Measurements from ENCODE around the gene INPP5A.
"Not testable (repeated sequence)": the region's sequence is repeated elsewhere in the genome, so short reads cannot be mapped to it uniquely, and the experiment has no call there.

The INPP5A gene

DNA sequence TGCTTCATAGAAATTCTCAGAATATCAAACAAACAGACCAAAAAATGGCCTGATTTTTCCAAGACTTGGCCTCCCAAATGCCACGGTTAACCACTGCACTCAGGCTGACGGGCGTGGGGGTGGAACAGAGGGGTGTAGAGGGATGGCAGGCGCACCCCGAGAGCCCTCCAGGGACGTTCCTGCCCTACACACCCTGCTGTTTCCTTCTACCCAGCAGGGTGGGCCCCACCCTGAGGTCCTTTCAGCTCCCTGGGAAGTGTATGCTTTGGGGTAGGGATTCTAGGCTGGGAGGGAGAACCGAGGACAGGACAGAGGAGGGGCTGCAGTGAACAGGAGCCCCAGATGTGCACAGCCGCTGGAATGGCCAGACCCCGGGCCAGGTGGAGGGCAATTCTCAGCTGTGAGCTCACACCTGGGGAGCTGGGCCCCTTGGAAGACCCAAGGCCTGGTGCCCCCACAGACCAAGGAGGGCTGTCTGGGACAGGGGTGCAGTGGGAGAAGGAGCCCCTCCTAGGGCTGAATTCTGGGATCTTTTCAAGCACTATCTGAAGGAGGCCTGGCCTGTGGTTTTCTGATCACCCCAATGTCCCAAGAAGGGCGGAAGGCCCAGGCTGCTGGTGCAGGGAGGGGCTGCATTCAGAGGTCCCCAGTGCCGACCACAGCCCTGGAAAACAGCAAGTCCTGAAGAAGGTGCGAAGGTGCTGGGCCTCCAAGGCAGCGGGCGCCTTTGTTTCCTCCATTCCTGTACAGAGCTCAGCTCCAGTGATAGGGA lies 32.9 kb upstream of the INPP5A start:
- DNase-seq, result no peak

DNA sequence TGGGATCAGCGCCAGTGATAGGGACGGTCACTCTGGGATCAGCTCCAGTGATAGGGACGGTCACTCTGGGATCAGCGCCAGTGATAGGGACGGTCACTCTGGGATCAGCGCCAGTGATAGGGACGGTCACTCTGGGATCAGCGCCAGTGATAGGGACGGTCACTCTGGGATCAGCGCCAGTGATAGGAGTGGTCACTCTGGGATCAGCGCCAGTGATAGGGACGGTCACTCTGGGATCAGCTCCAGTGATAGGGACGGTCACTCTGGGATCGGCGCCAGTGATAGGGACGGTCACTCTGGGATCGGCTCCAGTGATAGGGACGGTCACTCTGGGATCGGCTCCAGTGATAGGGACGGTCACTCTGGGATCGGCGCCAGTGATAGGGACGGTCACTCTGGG lies 32.0 kb upstream of the INPP5A start:
- not testable (repeated sequence) for DNase-seq

DNA sequence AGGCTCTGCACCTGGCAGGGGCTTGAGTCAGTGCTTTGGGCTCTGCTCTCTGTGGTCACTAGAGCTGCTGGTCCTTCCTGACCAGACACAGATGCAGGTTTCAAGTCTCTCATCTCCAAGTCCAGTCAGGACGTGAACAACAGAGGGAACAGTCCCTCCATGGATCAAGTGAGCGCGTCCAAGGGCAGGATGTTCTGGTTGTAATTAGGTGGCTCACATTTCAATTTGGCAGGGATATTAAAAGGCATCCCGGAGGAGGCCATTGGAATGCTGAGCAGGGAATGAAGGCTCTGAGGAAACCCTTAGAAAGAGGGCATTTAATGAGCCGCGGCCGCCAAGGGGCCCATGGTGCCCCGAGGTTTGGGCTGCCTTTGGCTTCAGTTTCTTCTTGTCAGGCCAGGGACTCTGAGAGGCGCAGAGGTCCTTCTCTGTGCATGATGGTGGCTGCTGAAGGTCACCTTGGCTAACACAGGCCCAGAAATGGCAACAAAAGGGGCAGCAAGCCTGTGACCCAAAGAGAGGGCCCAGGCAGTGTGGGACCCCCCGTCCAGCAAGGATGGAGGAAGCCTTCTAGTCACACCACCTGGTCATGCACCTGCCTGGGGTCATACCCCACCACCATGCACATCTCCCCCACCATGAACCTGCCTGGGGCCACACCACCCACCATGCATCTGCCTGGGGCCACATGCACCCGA lies 30.7 kb upstream of the INPP5A start:
- DNase-seq, result no peak

DNA sequence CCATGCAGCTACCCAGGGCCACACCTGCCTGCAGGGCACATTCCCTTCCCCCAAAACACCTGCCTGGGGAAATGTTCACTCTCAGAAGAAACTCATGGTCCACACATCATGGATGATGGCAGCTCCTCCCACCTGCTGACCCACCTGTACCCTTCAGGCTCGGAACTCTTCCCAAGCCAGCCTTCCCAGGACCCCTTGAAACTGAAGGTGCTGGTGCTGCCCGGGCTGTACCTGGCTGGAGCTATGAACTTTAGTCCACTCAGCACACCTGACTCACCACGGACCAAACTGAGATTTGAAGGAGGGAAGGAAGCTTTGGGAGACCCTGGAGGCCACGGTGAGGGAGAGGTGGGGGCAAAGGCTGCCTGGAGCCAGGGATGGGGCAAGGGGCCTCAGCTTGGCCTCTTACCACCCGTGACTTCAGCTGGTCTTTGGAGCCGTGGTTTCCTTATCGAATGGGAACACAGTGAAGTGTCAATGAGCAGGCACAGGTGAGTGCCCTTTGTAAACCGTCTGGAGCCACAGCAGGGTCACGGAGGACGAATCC lies 30.1 kb upstream of the INPP5A start:
- no peak for DNase-seq

DNA sequence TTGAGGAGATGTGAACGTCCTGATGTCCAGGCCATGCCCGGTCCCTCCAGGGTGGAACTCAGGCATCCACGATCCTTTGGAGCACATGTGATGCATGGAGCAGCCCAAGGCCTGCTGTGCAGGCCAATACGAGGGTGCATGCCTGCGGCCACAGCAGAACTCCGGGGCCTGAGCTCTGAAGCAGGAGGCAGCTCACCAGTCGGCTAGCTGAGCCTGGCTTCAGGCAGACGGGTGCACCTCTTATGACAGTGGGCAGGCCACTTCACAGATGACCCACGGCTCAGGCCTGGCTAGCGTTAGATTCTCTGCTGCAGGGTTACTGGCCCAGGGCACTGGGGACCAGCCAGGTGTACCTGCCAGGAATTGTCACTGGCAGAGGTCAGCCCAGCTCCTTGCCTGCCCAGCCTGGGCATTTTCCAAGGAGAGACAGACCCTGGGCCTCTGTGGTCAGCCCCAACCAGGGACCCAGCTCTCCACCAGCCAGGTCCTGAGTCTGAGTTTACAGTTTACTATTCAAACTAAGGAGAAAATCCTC lies 29.6 kb upstream of the INPP5A start:
- no peak for DNase-seq

DNA sequence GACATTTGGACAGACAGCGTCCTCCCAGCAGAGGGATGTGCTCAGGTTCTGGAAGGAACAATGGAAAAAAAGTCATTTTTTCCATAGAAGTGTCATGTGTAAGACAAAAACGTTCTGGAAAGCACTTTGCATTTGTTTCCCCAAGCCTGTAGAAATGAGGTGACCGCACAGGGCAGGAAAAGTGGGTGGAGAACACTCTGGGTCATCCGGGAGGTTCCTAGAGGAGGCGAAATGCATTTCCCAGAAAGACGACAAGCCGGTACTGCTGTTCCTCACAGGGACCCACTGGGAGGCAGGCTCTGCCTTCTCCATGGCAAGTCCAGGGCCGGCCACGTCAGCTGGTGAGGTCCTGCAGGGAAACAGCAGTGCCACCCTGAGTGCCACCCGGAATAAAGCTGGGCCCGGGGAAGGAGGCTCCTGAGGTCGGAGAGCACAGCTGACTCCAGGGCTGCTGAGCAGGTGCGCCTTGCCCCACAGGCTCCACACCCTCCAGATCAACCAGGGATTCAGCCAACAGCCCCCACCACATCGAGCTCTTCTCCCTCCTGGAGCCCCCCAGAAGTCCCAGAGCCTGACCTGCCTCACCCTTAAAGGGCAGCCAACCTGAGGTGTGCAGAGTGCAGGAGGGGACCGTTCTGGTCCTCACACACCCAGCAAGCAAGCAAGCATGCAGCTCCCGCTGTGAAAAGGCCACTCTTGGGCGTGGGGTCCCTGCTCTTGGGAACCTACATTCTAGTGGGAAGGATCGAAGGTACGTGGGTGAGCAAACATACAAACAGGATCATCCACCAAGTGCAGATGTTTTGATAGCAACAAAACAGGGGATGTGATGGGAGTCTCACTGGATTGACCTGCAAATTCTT lies 28.8 kb upstream of the INPP5A start:
- no peak for DNase-seq

DNA sequence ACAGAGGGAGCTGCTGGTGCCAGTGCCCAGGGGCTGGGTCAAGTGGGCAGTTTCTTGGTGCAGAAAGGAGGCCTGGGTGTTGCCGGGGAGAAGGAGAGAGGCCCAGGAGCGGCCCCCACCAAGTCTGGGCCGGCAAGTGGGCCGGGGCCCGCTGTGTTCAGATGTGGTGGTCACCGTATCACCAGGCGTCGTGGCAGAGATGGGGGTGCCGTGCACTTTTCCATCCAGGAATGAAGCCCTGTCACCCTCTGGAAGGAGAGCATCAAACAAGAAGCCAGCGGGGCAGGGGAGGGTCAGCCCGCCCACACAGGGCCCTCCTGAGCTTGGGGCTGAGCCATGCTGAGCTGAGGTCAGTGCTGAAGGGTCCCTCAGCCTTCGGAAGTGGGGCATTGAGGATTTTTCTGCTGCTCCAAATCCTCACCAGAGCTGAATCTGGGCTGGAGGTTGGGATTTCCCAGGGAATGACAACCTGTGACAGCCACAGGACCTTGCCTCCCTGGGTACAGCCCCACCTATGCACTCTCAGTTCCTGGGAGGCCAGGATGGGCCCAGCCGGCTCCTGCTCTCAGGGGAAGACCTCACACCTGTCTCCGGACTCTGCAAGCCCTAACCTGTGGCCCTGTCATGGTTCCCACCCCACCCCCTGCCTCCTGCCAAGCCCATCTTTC lies 27.9 kb upstream of the INPP5A start:
- DNase-seq, result no peak

DNA sequence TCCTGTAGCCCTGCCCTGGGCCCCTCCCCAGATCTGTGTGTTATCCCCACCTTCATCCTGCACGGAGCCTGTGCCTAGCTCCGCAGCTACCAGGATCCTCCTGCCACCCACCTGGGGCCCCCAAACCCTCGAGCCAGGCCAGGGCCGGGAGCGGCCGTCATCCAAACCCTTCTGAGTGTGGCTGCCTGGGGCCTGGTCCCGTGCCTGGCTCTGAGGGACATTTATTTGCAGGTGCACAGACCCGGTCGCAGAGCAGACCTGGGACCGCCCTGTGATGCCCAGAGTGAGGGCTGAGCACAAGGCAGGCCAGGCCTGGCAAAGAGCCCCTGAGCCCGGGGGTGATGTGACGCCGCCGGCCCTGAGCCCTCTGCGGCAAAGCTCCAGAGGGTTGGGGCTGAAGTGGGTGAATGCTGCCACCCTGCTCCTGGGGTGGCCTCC lies 27.4 kb upstream of the INPP5A start:
- no peak for DNase-seq

DNA sequence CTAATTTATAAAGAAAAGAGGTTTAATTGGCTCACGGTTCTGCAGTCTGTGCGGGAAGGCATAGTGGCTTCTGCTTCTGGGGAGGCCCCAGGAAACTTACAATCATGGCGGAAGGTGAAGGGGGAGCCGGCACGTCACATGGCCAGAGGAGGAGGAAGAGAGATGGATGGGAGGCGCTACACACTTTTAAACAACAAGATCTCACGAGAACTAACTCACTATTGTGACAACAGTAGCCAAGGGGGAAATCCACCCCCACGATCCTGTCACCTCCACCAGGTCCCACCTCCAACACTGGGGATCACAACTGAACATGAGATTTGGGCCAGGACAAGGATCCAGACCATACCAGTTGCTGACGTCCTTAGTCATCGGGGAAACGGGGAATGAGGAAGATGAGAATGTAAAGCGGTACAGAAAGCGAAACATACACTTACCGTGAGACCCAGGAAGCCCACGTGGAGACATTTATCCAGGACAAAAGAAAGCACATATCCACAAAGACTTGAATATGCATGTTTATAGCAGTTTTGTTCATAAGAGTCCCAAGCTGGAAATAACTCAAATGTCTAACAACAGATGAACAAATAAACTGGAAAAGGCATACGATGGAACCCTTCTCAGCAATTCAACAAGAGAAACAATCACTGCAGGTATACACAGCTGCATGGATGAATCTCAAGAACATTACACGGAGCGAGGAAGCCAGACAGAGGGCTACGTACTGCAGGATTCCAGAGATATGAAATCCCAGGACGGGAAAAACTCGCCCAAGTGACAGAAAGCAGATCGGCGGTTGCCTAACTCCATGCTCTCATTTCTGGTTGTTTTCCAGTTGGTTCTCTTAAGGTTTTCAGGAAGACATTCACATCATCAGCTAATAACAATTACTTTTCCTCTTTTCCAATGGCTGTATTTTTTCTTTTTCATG lies 26.2 kb upstream of the INPP5A start:
- DNase-seq, result no peak

DNA sequence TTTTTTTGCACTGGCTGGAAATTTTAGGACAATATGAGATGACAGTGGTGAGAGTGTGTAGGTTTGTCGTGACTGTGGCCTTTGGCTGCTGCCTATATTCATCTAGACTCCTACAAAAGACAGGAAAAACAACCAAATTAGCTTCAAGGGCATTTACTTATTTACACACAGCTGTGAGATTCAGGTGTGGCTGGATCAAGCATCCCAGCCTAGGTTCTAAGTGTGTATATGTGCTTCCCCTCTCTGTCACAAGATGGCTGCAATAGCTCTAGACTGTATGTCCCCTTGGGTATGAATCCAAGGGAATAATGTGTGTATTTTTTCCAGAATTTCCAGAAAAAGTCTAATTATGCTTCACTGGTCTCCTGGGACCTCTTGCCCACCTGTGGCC lies 25.5 kb upstream of the INPP5A start:
- no peak for DNase-seq

DNA sequence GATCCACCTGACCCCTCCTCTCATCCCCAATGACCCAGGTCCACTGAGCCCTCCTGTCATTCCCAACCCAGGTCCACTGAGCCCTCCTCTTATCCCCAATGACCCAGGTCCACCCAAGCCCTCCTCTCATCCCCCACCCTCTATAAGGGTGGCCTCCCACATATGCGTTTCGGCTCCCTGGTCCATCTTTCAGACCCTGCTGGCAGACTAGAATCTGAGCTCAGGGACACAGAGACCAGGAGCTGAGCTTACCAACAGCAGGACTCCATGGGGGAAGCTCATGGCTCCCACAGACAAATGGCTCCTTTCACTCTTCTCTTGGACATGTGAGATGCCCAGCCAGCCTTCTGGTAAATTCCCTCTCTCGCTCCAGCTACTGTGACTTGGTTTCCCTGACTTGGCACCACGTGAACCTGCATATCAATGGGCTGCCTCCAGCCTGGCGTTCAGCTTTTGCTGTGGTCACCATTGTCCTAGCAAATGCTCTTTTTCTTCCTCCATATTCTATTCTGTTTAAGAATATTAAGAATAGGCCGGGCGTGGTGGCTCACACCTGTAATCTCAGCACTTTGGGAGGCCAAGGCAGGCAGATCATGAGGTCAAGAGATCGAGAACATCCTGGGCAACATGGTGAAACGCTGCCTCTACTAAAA lies 24.8 kb upstream of the INPP5A start:
- no peak for DNase-seq

DNA sequence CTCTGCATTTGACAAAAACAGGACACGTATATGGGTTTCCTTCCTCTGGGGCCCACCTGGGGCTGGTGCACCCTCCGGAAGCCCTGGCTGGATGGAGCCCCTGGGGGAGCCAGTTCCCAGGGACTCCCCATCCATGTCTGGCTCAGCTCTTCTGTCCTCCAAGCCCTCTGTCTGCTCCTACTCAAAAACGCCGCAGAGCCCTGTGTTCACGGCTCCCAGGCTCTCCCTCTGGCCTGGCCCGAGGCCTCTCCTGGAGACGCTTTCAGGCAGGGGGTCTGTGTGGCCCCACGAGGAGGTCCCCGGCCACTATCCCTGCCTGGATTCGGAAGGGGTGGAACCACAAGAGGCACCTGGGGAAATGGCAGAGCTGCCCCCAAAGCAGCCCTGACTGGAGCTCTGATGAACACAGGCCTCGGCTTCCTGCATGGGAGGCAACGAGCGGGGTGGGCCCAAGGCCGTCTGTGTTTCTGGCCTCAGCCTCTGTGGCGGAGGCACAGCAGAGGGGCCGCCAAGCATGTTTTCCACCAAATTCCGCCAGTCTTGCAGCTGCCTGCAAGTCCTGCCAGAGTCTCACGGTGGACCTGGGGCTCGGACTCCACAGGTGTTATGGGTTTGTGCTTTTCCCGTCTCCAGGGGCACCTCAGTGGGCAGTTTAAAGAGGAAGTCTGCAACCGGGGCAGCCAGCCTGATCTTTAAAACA lies 22.6 kb upstream of the INPP5A start:
- no peak for DNase-seq

DNA sequence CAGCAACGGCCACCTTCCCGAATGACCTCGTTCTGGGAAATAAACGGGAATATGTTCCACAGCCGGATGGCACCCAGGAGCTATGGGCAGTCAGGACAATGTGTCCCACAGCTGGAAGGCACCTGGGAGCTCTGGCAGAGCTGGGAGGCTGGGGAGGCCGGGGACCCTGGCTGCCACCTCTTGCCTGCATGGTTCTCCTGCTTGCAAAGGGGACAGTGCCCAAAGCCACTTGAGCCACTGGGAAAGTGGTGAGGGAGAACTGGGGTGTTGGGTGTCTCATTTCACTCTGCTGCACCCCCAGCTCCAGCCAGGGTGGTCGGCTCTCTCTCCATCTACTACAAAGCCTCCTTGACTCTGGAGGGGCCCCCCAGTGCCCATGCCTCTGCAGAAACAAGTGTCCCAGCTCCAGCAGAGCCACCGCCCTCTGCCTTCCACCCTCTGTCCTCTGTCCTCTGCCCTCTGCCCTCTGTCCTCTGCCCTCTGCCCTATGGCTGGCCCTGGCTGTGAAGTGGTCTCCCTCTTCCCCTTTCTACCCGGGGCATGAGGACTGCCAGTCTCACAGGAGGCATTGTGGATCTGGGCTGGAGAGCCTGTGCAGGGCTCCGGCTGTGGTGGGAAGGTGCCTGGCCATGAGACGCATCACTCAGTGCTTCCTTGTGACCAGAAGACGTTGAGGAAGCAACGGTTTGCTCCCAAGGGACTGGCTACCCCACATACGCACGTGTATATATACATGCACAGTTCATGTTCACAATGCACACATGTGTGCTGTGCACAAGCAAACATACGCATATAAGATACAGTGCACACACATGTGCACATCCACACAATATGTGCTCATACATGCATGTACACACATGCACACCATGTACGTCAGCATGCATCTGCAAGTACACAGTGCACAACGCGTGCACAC lies 21.5 kb upstream of the INPP5A start:
- DNase-seq, result no peak

DNA sequence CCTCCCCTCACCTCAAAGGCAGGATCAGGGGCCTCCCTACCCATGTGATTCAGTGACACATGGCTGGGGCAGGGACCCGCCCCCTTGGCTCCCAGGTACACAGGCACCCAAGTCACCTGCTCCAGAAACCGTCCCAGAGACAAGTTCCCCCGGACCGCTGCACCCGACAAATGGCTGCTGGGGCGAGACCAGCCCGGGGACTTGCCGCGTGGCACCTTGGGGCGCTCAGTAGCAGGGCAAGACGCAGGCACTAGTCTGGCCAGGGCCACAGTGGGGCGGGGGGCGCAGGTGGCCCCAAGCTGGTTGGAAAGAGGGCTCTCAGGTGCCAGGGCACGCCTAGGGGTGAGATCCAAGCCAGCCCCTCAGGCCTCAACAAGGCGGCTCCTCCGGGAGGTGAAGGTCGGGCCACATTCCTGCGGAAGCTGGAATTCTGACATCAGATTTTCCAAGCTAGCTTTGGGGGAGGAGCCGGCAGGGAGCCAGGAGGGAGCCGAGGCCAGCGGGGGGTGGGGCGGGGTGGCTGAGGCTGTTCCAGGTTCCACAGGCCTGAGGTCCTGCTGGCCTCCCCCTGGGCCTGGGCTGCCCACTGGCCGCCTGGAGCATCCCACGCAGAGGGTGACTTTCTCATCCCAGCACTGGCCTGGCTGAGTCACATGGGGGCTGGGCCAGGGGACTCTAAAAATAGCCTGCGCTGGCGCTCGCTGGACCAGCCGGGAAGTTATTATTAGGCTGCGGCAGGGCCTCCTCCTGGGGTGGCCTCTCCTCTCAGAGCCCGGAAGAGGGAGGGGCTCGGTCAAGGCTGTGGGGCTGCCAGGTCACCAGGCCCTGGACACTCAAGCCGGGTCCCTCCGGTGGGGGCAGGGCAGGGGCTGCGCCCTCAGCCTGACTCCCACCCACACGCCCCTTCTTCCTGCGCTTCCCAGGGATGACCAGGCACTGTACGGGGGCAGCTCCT lies 20.5 kb upstream of the INPP5A start:
- no peak for DNase-seq

DNA sequence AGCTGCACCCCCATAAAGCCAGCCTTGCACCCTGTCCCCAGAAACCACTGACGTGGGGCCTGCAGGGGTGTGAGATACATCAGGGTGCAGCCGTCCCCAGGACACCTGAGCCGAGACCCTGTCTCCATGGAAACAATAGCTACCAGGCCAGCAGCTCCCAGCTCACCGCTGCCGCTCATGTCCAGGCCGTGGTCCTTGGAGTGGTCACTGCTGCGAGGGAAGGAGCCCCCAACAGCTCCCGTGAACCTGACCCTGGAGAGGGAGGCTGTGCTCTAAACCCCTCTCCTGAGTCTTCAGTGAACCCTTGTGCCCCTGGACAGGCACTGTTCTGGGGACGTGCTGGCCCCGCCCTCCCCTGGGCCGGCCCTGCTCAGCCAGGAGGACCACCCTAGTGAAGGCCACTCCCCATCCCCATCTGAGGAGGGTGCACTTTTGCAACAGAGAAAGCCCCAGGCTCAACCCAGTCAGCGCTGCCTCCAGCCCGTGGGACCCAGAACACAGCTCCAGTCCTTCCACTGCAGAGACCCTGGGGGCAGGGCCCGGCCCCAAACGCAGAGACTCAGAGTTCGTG lies 19.6 kb upstream of the INPP5A start:
- no peak for DNase-seq

DNA sequence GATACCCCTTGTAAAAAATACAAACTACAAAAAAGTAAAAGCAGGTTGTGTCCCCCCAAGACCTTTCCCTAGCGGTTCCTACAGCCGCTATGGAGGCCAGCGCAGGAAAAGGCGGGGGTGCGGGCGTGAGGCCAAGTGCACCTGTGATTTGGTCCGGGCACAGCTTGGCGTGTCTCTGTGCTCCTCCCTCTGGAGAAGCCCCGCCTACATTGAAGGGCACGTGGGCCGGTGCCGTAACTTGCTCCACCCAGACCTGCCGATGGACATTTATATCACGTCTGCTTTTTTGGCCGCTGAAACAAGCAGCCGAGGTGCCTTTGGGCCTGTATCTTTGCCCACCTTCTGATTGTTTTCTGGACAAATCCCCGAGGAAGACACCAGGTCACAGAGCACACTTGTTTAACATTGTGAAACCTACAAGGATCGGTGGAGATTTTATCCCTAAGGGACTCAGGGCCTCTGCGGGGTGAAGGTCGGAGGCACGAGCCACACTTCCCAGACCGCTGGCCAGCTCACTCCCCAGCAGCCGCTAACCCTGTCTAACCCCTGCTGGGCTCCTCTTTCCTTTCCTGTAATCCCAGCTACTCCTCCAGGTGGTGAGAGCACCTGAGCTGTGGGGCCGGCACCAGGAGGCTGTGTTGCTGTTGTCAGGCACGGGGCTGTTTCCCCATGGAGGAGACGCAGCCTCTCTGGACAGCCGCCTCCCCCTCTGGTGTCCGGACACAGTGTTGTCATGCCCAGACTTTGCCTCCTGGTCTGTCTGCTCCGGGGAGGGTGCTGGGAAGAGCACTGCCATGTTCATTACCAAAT lies 18.8 kb upstream of the INPP5A start:
- DNase-seq, result no peak

Data from CD4-positive, alpha-beta T cell treated with Interleukin-4 for 4 hours (primary cell).